VCaP (cell line): ENCODE data around the gene KRTAP17-1.

ENCODE experiments used
- H3K27ac ChIP-seq: fragments of 450-650 bp; 2 replicates; pipeline ENCODE4 v1.5.1; 2017
- TF ChIP-seq, protein P1 (sequence below): fragments of 450-650 bp; conservative IDR thresholded peaks from 2 replicates; pipeline ENCODE4 v1.5.1; 2017; ENCODE audit warnings: mild to moderate bottlenecking, moderate library complexity

Gene KRTAP17-1

DNA sequence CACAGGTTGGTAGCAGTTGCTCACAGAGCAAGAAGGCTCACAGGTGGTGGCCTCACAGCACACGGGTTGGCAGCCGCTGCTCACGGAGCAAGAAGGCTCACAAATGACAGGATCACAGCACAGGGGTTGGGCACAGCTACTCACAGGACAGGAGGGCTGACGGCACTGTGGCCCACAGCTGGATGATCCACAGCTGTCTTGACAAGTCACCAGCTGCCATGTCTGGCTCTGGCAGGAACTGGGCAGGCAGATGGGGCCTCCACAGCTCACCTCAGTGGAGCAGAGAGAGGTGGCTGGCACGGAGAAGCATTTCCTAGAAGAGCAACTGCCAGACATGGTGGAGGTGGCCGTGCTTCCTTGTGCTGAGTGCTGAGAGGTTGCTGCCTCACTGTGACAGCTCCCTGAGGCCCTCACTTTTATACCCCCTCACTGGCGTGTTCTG lies 6.6 kb downstream of the KRTAP17-1 start, which contains the start of gene KRTAP16-1:
Gene KRTAP16-1 (minus strand): TSS at position 392 of the 442 bp plus-strand sequence. CDS start 56 bp downstream, at position 336.
- TF ChIP-seq, protein P1, sequence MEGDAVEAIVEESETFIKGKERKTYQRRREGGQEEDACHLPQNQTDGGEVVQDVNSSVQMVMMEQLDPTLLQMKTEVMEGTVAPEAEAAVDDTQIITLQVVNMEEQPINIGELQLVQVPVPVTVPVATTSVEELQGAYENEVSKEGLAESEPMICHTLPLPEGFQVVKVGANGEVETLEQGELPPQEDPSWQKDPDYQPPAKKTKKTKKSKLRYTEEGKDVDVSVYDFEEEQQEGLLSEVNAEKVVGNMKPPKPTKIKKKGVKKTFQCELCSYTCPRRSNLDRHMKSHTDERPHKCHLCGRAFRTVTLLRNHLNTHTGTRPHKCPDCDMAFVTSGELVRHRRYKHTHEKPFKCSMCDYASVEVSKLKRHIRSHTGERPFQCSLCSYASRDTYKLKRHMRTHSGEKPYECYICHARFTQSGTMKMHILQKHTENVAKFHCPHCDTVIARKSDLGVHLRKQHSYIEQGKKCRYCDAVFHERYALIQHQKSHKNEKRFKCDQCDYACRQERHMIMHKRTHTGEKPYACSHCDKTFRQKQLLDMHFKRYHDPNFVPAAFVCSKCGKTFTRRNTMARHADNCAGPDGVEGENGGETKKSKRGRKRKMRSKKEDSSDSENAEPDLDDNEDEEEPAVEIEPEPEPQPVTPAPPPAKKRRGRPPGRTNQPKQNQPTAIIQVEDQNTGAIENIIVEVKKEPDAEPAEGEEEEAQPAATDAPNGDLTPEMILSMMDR, result no peak
- no peak within 1 kb of the TSS for H3K27ac ChIP-seq

DNA sequence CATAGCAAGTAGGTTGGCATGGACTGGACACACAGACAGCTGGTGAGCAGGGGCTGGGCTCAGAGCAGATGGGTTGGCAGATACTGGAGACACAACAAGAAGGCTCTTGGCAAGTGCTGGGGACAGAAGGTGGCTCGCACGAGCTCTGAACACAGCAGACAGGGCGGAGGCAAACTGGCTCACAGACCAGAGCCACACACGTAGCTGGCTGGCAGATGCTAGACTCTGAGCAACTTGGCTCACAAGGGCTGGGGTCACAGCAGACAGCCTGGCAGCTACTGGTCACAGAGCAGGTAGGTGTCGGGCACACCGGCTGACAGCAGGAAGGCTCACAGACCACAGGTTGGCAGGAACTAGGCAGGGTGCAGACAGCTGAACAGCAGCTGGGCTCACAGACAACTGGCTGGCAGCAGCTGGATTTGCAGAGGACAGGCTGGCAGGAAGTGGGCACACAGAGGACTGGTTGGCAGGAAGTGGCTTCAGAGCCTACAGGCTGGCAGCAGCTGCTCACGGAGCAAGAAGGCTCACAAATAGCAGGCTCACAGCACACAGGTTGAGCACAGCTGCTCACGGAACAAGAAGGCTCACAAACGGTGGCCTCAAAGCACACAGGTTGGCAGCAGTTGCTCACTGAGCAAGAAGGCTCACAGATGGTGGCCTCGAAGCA lies 7.1 kb downstream of the KRTAP17-1 start:
- TF ChIP-seq, protein P1, result no peak
- H3K27ac ChIP-seq, result no peak overlapping the region

DNA sequence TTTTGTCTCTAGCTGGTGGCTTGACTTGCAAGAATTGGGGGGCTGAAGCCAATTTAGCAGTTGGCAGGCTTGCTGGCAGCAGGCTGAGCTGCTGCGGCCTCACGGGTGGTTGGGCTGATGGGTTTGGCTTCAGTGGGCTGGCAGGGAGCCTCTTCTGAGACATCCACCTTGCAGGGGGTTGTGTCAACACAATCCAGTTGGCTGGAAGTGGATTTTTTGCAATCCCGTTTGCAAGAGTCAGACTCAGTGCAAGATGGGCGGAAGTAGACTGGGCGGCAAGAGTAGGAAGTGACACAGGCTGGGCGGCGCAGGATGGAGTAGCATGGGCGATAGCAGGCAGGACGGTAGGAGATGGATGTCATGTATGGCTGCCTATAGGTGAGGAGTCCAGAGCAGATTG lies 7.9 kb downstream of the KRTAP17-1 start:
- H3K27ac ChIP-seq, result no peak overlapping the region
- TF ChIP-seq, protein P1, result no peak

DNA sequence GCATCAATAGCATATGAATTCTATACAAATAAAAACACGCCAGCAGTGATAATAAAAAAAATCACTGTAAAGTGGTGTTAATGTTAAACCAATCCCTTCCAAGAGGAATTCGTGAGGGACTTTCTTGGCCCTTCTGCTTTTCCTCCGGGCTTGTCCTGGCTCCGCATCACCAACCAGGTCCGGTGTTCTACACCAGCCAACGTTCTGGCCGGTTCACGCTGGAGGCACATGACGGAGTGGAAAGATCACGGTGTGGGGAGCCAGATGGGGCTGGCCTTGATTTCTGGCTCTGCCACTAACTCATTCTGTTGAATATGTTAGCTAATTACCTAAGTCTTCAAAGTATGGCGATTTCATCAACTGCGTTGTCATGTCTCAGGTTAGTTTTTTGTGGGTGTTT lies 11.4 kb downstream of the KRTAP17-1 start:
- TF ChIP-seq, protein P1, result no peak
- no peak overlapping the region for H3K27ac ChIP-seq

DNA sequence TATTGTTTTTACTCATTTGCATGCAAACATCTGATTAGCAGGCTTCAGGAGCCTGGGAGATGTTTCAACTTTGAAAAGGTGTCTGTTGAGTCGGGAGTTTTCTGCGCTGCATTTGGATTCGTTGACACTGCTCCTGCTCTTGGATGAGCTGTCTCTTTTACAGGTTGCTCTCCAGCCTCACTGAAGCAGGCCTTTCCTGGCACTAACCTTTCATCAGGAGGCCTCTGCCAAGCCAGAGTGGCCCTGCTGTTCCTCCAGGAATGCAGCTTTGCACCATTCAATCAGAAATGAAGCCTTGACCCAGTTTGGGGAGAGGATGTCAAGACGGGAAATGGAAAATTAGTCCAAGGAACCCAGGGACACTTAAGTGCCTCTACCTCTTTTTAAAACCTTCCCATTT lies 12.5 kb downstream of the KRTAP17-1 start:
- H3K27ac ChIP-seq, result no peak overlapping the region
- TF ChIP-seq, protein P1, result no peak

DNA sequence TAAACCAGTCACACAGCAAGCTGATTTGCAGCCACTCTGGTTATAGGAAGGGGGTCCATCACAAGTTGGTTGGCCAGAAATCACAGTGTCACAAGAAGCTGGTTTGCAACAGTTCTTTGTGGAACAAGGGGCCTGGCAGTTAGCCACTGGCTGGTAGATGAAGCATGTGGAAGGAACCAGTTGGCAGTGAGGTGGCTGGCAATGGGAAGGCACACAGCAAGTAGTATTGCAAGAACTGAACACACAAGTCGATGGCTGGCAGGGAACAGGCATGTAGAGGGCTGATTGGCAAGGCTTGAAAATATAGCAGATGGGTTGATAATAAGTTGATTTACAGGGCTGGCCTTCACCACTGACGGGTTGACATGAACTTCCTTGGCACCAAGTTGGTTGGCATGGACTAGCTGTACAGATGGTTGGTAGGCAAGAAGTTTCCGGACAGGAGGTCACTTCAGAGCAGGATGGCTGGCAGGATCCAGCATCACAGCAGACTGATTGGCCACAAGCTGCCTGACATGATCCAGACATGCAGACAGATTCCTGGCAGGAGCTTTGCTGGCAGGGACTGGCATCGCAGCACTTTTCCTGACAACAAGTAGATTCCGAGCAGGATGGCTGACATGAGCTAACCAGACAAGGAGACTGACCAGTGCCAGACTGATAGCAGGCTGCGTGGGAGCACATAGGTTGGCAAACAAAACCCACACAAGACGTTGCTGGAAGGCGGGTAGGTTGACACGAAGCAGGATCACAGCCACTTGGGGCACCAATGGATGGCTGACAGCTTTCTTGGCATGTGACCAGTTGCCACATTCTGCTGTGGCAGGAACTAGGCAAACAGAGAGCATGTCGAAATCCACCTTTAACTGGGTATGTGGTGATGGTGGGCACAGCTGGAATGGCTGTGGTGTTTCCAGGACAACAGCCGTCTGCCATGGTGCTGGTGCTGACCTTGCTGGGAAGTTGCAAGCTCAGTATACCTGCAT lies 13.3 kb downstream of the KRTAP17-1 start, which contains the start of gene KRTAP29-1:
Gene KRTAP29-1 (minus strand): TSS at position 936 of the 986 bp plus-strand sequence. CDS start 0 bp downstream, at position 936.
- H3K27ac ChIP-seq, result no peak within 1 kb of the TSS
- TF ChIP-seq, protein P1, result no peak

DNA sequence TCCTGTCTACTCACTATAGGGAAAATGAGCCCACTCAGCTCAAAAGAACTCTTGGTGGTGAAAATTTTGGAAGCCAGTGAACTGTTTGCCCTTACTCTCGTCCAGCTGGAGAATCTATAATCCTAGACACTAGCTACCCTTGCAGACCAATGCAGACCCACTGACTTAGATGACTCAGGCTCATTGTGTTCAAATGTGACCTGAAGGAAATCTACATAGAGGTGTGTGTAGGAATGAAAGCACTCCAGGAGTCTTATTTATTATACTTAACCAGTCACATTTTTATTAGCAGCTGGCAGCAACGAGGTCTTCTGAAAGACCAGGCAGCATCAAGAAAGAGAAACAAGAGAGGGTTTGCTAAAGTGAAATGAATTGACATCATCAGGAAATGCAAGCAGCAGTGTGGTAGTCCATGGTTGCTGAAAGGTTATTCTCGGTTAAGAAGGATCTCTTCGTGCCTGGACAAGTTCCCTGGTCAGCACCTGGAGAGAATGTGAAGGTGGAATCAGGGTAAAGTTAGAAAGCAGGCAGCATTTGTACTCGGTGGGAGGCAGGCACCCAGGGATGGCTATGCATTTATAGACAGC lies 14.2 kb downstream of the KRTAP17-1 start:
- H3K27ac ChIP-seq, result no peak overlapping the region

More for the DNA sequence above, 14.2 kb downstream of the KRTAP17-1 start:
- TF ChIP-seq, protein P1, result no peak
